HG03064 (cell line): ENCODE results near the gene GDF11.

Source experiments
- ATAC-seq: cut with Tn5 transposase; IDR thresholded peaks from one replicate; pipeline ENCODE4 v1.9.1; 2021; ENCODE audit warnings: low read depth; ENCODE audit not compliant: unreplicated experiment

GDF11 gene

GRCh38 chr12:55721601-55722213 lies 21.2 kb upstream of the GDF11 start:
- no peak for ATAC-seq

- ATAC-seq: no peak
These were observed 20.0 kb upstream of the GDF11 start for GRCh38 chr12:55722948-55723347.

GRCh38 chr12:55723516-55724225 lies 19.3 kb upstream of the GDF11 start:
- ATAC-seq: no peak

GRCh38 chr12:55724226-55724939 lies 18.5 kb upstream of the GDF11 start:
- no peak for ATAC-seq

GRCh38 chr12:55724940-55725309 lies 18.0 kb upstream of the GDF11 start:
- ATAC-seq: no peak

- ATAC-seq: no peak
These were observed 17.4 kb upstream of the GDF11 start for GRCh38 chr12:55725556-55725955.

GRCh38 chr12:55726971-55727370 lies 16.0 kb upstream of the GDF11 start:
- no peak for ATAC-seq

GRCh38 chr12:55727643-55728185 lies 15.2 kb upstream of the GDF11 start:
- no peak for ATAC-seq

- ATAC-seq: no peak
These were observed 14.6 kb upstream of the GDF11 start for GRCh38 chr12:55728186-55728938.

- ATAC-seq: peak; percentile 61
These were observed 13.7 kb upstream of the GDF11 start, which contains the start of gene CD63 for GRCh38 chr12:55728939-55729818. TSS of gene CD63 (minus strand) at chr12:55729009. CDS start at chr12:55728341, 668 bp downstream.

GRCh38 chr12:55729819-55730818 lies 12.8 kb upstream of the GDF11 start:
- ATAC-seq: peak; percentile 43

GRCh38 chr12:55732288-55732687 lies 10.6 kb upstream of the GDF11 start:
- ATAC-seq: no peak

GRCh38 chr12:55733021-55733555 lies 9.8 kb upstream of the GDF11 start:
- ATAC-seq: no peak

GRCh38 chr12:55733858-55734257 lies 9.1 kb upstream of the GDF11 start:
- ATAC-seq: no peak

GRCh38 chr12:55734595-55734994 lies 8.3 kb upstream of the GDF11 start:
- no peak for ATAC-seq

- no peak for ATAC-seq
These were observed 6.8 kb upstream of the GDF11 start for GRCh38 chr12:55736076-55736475.

- no peak for ATAC-seq
These were observed 5.9 kb upstream of the GDF11 start for GRCh38 chr12:55736780-55737580.
